GM12878 (cell line): Measurements from ENCODE around the gene CNPY2. TPM values are rescaled to one million over a fixed set of nuclear protein-coding genes. Genes with fewer than 3 reads are reported as not detected.

Experiments
- ATAC-seq: fragments of 200-7000 bp; cut with Tn5 transposase; 3 replicates; pipeline ENCODE4 v1.9.1; 2020; ENCODE audit warnings: mild to moderate bottlenecking, moderate library complexity
- BruUV-seq: library from RNA; stranded (reverse); fragments of 400-500 nt; replicated peaks from 2 replicates; lab custom pipeline; 2021; lab: Mats Ljungman, UMichigan
- CTCF ChIA-PET: fragments of 300-600 bp; sonication (Branson Sonifier 250); formaldehyde crosslinking; extraction: SDS; loops from one replicate; lab custom pipeline; 2021; ENCODE audit warnings: inconsistent platforms; lab: Yijun Ruan, JAX
- POLR2A ChIA-PET: fragments of 350-600 bp; formaldehyde crosslinking; extraction: SDS; loops from one replicate; lab custom pipeline; 2021; ENCODE audit warnings: inconsistent platforms; lab: Charles Lee
- RAD21 ChIA-PET: fragments of 300-600 bp; sonication (Branson Sonifier 250); formaldehyde crosslinking; loops from one replicate; lab custom pipeline; 2023; ENCODE audit warnings: antibody characterized with exemption; ENCODE audit not compliant: unreplicated experiment; lab: Charles Lee
- SMC1A ChIA-PET: fragments of 300-600 bp; sonication (Branson Sonifier 250); formaldehyde crosslinking; loops from one replicate; lab custom pipeline; 2023; ENCODE audit not compliant: unreplicated experiment, uncharacterized antibody; lab: Charles Lee
- DNase-seq: peaks from one replicate; pipeline ENCODE4 v3.0.0-alpha.2; 2011; ENCODE audit warnings: low read depth, low spot score
- FAIRE-seq: peaks from 3 replicates; lab custom pipeline; 2011; peaks lifted over from hg19 to GRCh38; lab: Jason Lieb, UNC
- H2AFZ ChIP-seq: 2 replicates; pipeline ENCODE4 v1.6.0; 2011; ENCODE audit warnings: low read depth, low read length, control low read depth; ENCODE audit not compliant: control insufficient read depth
- H3K27ac ChIP-seq: 2 replicates; pipeline ENCODE4 v1.5.1; 2011; ENCODE audit warnings: control low read depth; ENCODE audit not compliant: control insufficient read depth, insufficient read depth
- H3K27me3 ChIP-seq, 2 experiments: replicated peaks in 1 of 2; 2 replicates each; pipeline versions ENCODE4 v1.6.0 to v1.6.1; 2011; ENCODE audit warnings: low read length in 1 of 2; ENCODE audit not compliant: control insufficient read depth in 2 of 2, insufficient read depth in 2 of 2
- H3K36me3 ChIP-seq, 2 experiments: 2 replicates each; pipeline ENCODE4 v1.5.1; 2011; ENCODE audit warnings: low read length in 1 of 2; ENCODE audit not compliant: control insufficient read depth in 2 of 2, insufficient read depth in 2 of 2
- H3K4me1 ChIP-seq: 2 replicates; pipeline ENCODE4 v1.6.1; 2011; ENCODE audit warnings: mild to moderate bottlenecking, low read length, moderate library complexity, mixed read lengths; ENCODE audit not compliant: control insufficient read depth, insufficient read depth
- H3K4me2 ChIP-seq: 2 replicates; pipeline ENCODE4 v1.6.0; 2011; ENCODE audit warnings: control low read depth; ENCODE audit not compliant: control insufficient read depth, insufficient read depth
- H3K4me3 ChIP-seq: fragments of 200-600 bp; sonication (generic); 2 replicates; pipeline ENCODE4 v1.5.1; 2016
- H3K79me2 ChIP-seq: 2 replicates; pipeline ENCODE4 v1.6.0; 2011; ENCODE audit warnings: low read length; ENCODE audit not compliant: control insufficient read depth, insufficient read depth
- H3K9ac ChIP-seq: 2 replicates; pipeline ENCODE4 v1.8.0; 2011; ENCODE audit warnings: low read length, control low read depth, mixed read lengths; ENCODE audit not compliant: control insufficient read depth, insufficient read depth
- H3K9me3 ChIP-seq: replicated peaks from 3 replicates; pipeline ENCODE4 v1.5.1; 2011; ENCODE audit warnings: mild to moderate bottlenecking, low read length; ENCODE audit not compliant: control insufficient read depth, insufficient read depth
- H4K20me1 ChIP-seq: 2 replicates; pipeline ENCODE4 v1.6.0; 2011; ENCODE audit not compliant: control insufficient read depth, insufficient read depth
- CHD4 ChIP-seq: fragments of 200-600 bp; sonication (generic); IDR thresholded peaks from 2 replicates; pipeline ENCODE4 v1.6.1; 2016; ENCODE audit warnings: mild to moderate bottlenecking
- RCOR1 ChIP-seq: conservative IDR thresholded peaks from 2 replicates; pipeline ENCODE4 v1.6.1; 2012; ENCODE audit warnings: low read depth, low read length, improper control_type of control experiment
- SRF ChIP-seq, 2 experiments: IDR thresholded peaks; 2 replicates each; pipeline ENCODE4 v1.6.1; 2011; ENCODE audit warnings: low read depth in 2 of 2, low read length in 2 of 2, mild to moderate bottlenecking in 1 of 2, moderate library complexity in 1 of 2
- WGBS: methylation state at CpG from one replicate; pipeline ENCODE4 v1.1.6; 2016; ENCODE audit warnings: low lambda C conversion rate; ENCODE audit not compliant: insufficient replicate concordance, insufficient coverage; ENCODE audit errors: missing lambda C conversion rate; 5-methylcytosine and 5-hydroxymethylcytosine counted together
- in situ Hi-C: fragments of 300-500 bp; cut with MboI; formaldehyde crosslinking; loops from 9 replicates; pipeline ENCODE4 v1.14.3; 2018; ENCODE audit warnings: mixed read lengths
- intact Hi-C: fragments of 100-400 bp; cut with micrococcal nuclease; formaldehyde crosslinking; loops from one replicate; pipeline ENCODE4 v1.14.2; 2022; ENCODE audit not compliant: unreplicated experiment
- polyA plus RNA-seq, 11 experiments: library from polyadenylated mRNA; depleted of rRNA in 4 of 11; unstranded in 6 of 11; stranded (reverse) in 5 of 11; fragments of >200 nt; fragmentation: Nextera tagmentation in 4 of 11; fragmentation: Illumina TruSeq in 1 of 11; extraction: Ambion mirVana in 4 of 11; extraction: Trizol in 1 of 11; gene quantifications; 1 replicate in 1 of 11; 2 replicates in 10 of 11; pipeline versions ENCODE4 v1.2.1 to v1.2.3, GENCODE V29; 2011 to 2016; ENCODE audit warnings: inconsistent platforms in 2 of 11, missing spikeins in 2 of 11, low read depth in 1 of 11
- total RNA-seq, 4 experiments: library from RNA; depleted of rRNA in 3 of 4; stranded (reverse); fragments of >200 nt in 3 of 4; fragmentation: Illumina TruSeq in 1 of 4; extraction: Trizol in 1 of 4; gene quantifications; 2 replicates each; pipeline versions ENCODE4 v1.2.1 to v1.2.3, GENCODE V29; 2013 to 2021

CNPY2 gene
- total and polyA plus RNA-seq, 10 of the 15 experiments (the other 5 are each of a cell fraction or from before 2014, with no cell fraction given) = 25.0 to 276 (median 87.8) TPM

GRCh38 chr12:56288705-56289387 is 26.9 kb downstream of the CNPY2 start:
- H3K9ac ChIP-seq = no peak overlapping the region
- CTCF ChIA-PET = interaction anchor here (0.6 to 1.3 kb wide), 4 partner anchors 10 to 175 kb away, joined by 3 to 4 read pairs (median 3); no protein-coding TSS in a partner anchor
- in situ Hi-C loops = no loop called here
- 82% methylated on average over 3 of the region's 3 CpGs for WGBS
- intact Hi-C loops = no loop called here
- no peak overlapping the region for H3K4me3 ChIP-seq
- H3K27ac ChIP-seq = no peak overlapping the region
- H3K9me3 ChIP-seq = no peaks in the 10 kb centered on the region
- RAD21 ChIA-PET = no interaction called here
- DNase-seq (no peak), ATAC-seq (no peak), FAIRE-seq (no peak)
- H3K79me2 ChIP-seq = peaks cover 18% of the 10 kb centered on the region
- SMC1A ChIA-PET = interaction anchor here (2.1 to 2.6 kb wide), 2 partner anchors 172 to 176 kb away, joined by 5 to 9 read pairs; no protein-coding TSS in a partner anchor
- BruUV-seq = no TSS peak
- no peak overlapping the region for H2AFZ ChIP-seq
- H3K4me2 ChIP-seq = no peak overlapping the region
- H3K27me3 ChIP-seq = no peaks in the 10 kb centered on the region
- peaks cover 2 to 27% of the 10 kb centered on the region in 2 experiments; a peak in 3 of 4 replicates for H3K36me3 ChIP-seq
- POLR2A ChIA-PET = interaction anchor here (0.5 to 0.6 kb wide), 2 partner anchors 21 to 202 kb away, joined by 3 to 5 read pairs; no protein-coding TSS in a partner anchor
- H4K20me1 ChIP-seq = no peaks in the 10 kb centered on the region
- TF ChIP-seq SRF (IDR thresholded peaks at IDR 0.05; ENCODE audit: low read depth in 2 of 2, low read length in 2 of 2) (peak; percentile 26 to 66; a peak in 1 of 4 replicates), CHD4 (no peak), RCOR1 (no peak)
- TF ChIP-seq, all 136 proteins: peak for 1
- no peaks in the 10 kb centered on the region for H3K4me1 ChIP-seq
